Parathyroid adenoma (tissue), 2 donors: Measurements from ENCODE around the gene BACE2.

ENCODE experiments used
- H2AFZ ChIP-seq: fragments of 300-600 bp; sonication (generic); one replicate; pipeline ENCODE4 v1.7.0; 2017; ENCODE audit warnings: antibody characterized with exemption, mild to moderate bottlenecking
- H3K27ac ChIP-seq: fragments of 300-600 bp; sonication (generic); one replicate; pipeline ENCODE4 v1.7.0; 2017
- H3K27me3 ChIP-seq: fragments of 300-600 bp; sonication (generic); one replicate; pipeline ENCODE4 v1.7.0; 2017; ENCODE audit warnings: low read length; ENCODE audit not compliant: control insufficient read depth, insufficient read depth
- H3K36me3 ChIP-seq: fragments of 300-600 bp; sonication (generic); one replicate; pipeline ENCODE4 v1.7.0; 2017; ENCODE audit warnings: low read length; ENCODE audit not compliant: control insufficient read depth, insufficient read depth
- H3K4me1 ChIP-seq: fragments of 300-600 bp; sonication (generic); one replicate; pipeline ENCODE4 v1.7.0; 2017; ENCODE audit warnings: control low read depth
- H3K4me2 ChIP-seq: fragments of 300-600 bp; sonication (generic); one replicate; pipeline ENCODE4 v1.7.0; 2017; ENCODE audit warnings: low read length
- H3K4me3 ChIP-seq: fragments of 300-600 bp; sonication (generic); one replicate; pipeline ENCODE4 v1.7.0; 2017; ENCODE audit warnings: low read depth, low read length
- H3K79me2 ChIP-seq: fragments of 300-600 bp; sonication (generic); one replicate; pipeline ENCODE4 v1.7.0; 2017; ENCODE audit warnings: control low read depth
- H3K9ac ChIP-seq: fragments of 300-600 bp; sonication (generic); one replicate; pipeline ENCODE4 v1.7.0; 2017; ENCODE audit warnings: mild to moderate bottlenecking
- H3K9me3 ChIP-seq: fragments of 300-600 bp; sonication (generic); one replicate; pipeline ENCODE4 v1.7.0; 2017; ENCODE audit warnings: low read length; ENCODE audit not compliant: control insufficient read depth
- TF ChIP-seq, protein P1 (sequence below): fragments of 300-600 bp; sonication (generic); IDR thresholded peaks from one replicate; pipeline ENCODE4 v1.7.0; 2017; ENCODE audit warnings: antibody characterized with exemption, mild to moderate bottlenecking
- donor health status: primary hyperparathyroidism.

The BACE2 gene

DNA sequence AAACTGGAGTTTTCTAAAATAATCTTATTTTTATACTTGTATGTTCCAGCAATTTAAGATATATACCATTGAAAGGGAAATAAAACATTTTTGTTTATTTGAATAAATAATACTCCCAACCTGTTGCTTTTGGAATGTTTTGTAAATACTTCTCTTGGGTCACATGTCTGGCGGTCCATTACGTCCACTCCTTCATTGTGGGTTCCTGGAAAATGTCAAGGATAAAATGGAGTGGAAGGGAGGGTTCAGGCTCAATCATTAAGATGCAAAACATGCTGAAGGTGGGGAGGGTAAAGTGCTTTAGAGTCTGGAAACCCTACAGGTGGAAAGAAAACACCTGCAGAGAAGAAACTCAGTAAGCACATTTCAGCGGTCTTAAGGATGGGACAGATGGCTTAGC is 114.5 kb downstream of the BACE2 start:
- Histone ChIP-seq H3K27me3 (peaks cover 3% of the 10 kb centered on the region), H3K27ac (no peak overlapping the region), H3K4me3 (no peak overlapping the region), H3K79me2 (no peaks in the 10 kb centered on the region), H3K4me2 (no peak overlapping the region), H3K9me3 (no peaks in the 10 kb centered on the region), H3K36me3 (no peaks in the 10 kb centered on the region), H3K9ac (no peak overlapping the region), H3K4me1 (no peaks in the 10 kb centered on the region), H2AFZ (no peak overlapping the region)
- TF ChIP-seq, protein P1, sequence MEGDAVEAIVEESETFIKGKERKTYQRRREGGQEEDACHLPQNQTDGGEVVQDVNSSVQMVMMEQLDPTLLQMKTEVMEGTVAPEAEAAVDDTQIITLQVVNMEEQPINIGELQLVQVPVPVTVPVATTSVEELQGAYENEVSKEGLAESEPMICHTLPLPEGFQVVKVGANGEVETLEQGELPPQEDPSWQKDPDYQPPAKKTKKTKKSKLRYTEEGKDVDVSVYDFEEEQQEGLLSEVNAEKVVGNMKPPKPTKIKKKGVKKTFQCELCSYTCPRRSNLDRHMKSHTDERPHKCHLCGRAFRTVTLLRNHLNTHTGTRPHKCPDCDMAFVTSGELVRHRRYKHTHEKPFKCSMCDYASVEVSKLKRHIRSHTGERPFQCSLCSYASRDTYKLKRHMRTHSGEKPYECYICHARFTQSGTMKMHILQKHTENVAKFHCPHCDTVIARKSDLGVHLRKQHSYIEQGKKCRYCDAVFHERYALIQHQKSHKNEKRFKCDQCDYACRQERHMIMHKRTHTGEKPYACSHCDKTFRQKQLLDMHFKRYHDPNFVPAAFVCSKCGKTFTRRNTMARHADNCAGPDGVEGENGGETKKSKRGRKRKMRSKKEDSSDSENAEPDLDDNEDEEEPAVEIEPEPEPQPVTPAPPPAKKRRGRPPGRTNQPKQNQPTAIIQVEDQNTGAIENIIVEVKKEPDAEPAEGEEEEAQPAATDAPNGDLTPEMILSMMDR: no peak

DNA sequence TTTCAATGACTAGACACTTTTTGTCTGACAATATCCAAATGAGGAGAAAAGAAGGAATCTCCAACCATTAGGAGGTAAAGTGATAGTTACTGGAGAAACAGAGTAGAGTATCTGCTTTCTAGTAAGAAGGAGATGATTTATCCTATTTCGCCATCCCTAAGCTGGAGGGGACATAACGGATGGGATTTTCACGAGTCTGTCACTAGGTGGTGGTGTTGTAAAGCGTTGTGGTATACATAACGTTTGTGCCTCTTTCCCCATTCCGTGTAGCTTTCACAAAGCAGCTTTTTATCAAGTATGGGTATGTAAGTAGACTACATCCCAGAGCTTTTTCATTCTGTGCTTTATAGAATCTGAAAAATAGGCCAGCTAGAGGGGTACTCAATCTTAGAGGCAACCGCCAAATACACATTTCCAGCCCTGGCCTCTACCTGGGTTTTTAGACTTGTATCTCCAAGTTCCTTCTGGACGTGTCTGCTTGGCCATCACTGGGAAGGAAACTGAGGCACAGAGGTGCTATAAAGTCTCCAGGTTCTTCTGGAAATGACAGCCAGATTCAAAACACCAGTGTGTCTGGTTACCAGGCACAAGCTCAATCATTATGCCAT is 115.4 kb downstream of the BACE2 start:
- no peaks in the 10 kb centered on the region for H3K9me3 ChIP-seq
- peaks cover 3% of the 10 kb centered on the region for H3K27me3 ChIP-seq
- no peak overlapping the region for H3K4me2 ChIP-seq
- no peaks in the 10 kb centered on the region for H3K4me1 ChIP-seq
- H3K4me3 ChIP-seq: no peak overlapping the region
- TF ChIP-seq, protein P1: peak; percentile 56
- H2AFZ ChIP-seq: no peak overlapping the region
- H3K27ac ChIP-seq: no peak overlapping the region
- no peak overlapping the region for H3K9ac ChIP-seq
- no peaks in the 10 kb centered on the region for H3K79me2 ChIP-seq
- no peaks in the 10 kb centered on the region for H3K36me3 ChIP-seq

DNA sequence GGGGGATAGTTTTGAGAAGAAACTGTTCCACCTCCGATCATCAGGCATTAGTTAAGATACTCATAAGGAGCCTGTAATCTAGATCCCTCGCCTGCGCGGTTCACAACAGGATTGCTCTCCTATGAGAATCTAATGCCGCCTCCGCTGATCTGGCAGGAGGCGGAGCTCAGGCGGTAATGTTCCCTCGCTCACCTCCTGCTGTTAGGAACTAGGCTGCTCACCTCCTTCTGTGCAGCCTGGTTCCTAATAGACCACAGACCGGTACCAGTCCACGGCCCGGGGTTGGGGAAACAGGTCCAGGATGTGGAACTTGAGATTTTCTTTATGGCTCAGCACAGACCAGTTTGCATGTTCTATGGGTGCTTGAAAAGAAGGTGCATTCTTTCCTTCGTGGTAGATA is 121.5 kb downstream of the BACE2 start:
- H3K9ac ChIP-seq: no peak overlapping the region
- no peak overlapping the region for H3K4me3 ChIP-seq
- H2AFZ ChIP-seq: no peak overlapping the region
- H3K36me3 ChIP-seq: no peaks in the 10 kb centered on the region
- no peaks in the 10 kb centered on the region for H3K27me3 ChIP-seq
- TF ChIP-seq, protein P1: no peak
- no peak overlapping the region for H3K27ac ChIP-seq
- H3K4me2 ChIP-seq: no peak overlapping the region
- no peaks in the 10 kb centered on the region for H3K4me1 ChIP-seq
- no peaks in the 10 kb centered on the region for H3K79me2 ChIP-seq
- H3K9me3 ChIP-seq: no peaks in the 10 kb centered on the region

DNA sequence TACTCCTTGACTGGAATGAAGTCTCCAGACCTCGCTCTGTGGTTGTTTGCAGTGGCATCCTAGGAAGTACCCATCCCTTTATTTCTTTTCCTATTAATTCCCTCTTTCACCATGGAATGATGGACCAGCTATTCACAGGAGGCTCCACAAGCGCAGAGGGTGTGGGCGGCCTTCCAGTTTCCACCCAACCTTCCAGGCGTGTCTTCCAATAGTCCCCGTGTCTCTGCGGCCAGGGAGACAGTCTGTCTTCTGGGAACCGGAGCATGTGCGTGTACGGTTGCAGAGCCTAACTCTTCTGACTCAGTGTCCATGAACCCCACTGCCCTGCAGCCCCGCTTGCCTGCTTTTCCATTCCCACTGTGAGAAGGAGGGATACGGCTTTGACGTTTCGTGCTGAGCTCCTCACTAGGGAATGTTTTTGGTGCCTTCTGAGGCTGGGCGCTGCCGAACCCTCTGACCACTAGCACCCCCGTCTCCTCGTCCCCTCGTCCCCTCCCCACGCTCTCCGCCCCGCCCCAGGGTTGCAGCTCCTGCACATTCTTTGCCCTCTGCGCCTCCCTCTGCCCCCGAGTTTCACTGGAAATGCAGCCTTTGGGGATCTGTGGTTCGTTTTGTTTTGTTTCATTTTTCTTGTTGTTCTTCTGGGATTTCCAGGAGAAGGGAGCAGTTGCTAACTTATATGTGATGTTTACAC is 122.3 kb downstream of the BACE2 start:
- H3K4me2 ChIP-seq: no peak overlapping the region
- no peaks in the 10 kb centered on the region for H3K9me3 ChIP-seq
- H3K79me2 ChIP-seq: no peaks in the 10 kb centered on the region

More for the DNA sequence above, 122.3 kb downstream of the BACE2 start:
- Histone ChIP-seq H3K4me1 (no peaks in the 10 kb centered on the region), H3K36me3 (no peaks in the 10 kb centered on the region), H3K27ac (no peak overlapping the region), H3K9ac (no peak overlapping the region), H2AFZ (no peak overlapping the region), H3K27me3 (no peaks in the 10 kb centered on the region), H3K4me3 (no peak overlapping the region)
- TF ChIP-seq, protein P1: no peak
